GM12878 (cell line): Measurements from ENCODE around the gene HECTD4. TPM values are rescaled to one million over a fixed set of nuclear protein-coding genes. Genes with fewer than 3 reads are reported as not detected.

ENCODE experiments used
- ATAC-seq: fragments of 200-7000 bp; cut with Tn5 transposase; 3 replicates; pipeline ENCODE4 v1.9.1; 2020; ENCODE audit warnings: mild to moderate bottlenecking, moderate library complexity
- BruUV-seq: library from RNA; stranded (reverse); fragments of 400-500 nt; replicated peaks from 2 replicates; lab custom pipeline; 2021; lab: Mats Ljungman, UMichigan
- CTCF ChIA-PET: fragments of 300-600 bp; sonication (Branson Sonifier 250); formaldehyde crosslinking; extraction: SDS; loops from one replicate; lab custom pipeline; 2021; ENCODE audit warnings: inconsistent platforms; lab: Yijun Ruan, JAX
- POLR2A ChIA-PET: fragments of 350-600 bp; formaldehyde crosslinking; extraction: SDS; loops from one replicate; lab custom pipeline; 2021; ENCODE audit warnings: inconsistent platforms; lab: Charles Lee
- RAD21 ChIA-PET: fragments of 300-600 bp; sonication (Branson Sonifier 250); formaldehyde crosslinking; loops from one replicate; lab custom pipeline; 2023; ENCODE audit warnings: antibody characterized with exemption; ENCODE audit not compliant: unreplicated experiment; lab: Charles Lee
- SMC1A ChIA-PET: fragments of 300-600 bp; sonication (Branson Sonifier 250); formaldehyde crosslinking; loops from one replicate; lab custom pipeline; 2023; ENCODE audit not compliant: unreplicated experiment, uncharacterized antibody; lab: Charles Lee
- DNase-seq: peaks from one replicate; pipeline ENCODE4 v3.0.0-alpha.2; 2011; ENCODE audit warnings: low read depth, low spot score
- FAIRE-seq: peaks from 3 replicates; lab custom pipeline; 2011; peaks lifted over from hg19 to GRCh38; lab: Jason Lieb, UNC
- H2AFZ ChIP-seq: 2 replicates; pipeline ENCODE4 v1.6.0; 2011; ENCODE audit warnings: low read depth, low read length, control low read depth; ENCODE audit not compliant: control insufficient read depth
- H3K27ac ChIP-seq: 2 replicates; pipeline ENCODE4 v1.5.1; 2011; ENCODE audit warnings: control low read depth; ENCODE audit not compliant: control insufficient read depth, insufficient read depth
- H3K27me3 ChIP-seq, 2 experiments: replicated peaks in 1 of 2; 2 replicates each; pipeline versions ENCODE4 v1.6.0 to v1.6.1; 2011; ENCODE audit warnings: low read length in 1 of 2; ENCODE audit not compliant: control insufficient read depth in 2 of 2, insufficient read depth in 2 of 2
- H3K36me3 ChIP-seq, 2 experiments: 2 replicates each; pipeline ENCODE4 v1.5.1; 2011; ENCODE audit warnings: low read length in 1 of 2; ENCODE audit not compliant: control insufficient read depth in 2 of 2, insufficient read depth in 2 of 2
- H3K4me1 ChIP-seq: 2 replicates; pipeline ENCODE4 v1.6.1; 2011; ENCODE audit warnings: mild to moderate bottlenecking, low read length, moderate library complexity, mixed read lengths; ENCODE audit not compliant: control insufficient read depth, insufficient read depth
- H3K4me2 ChIP-seq: 2 replicates; pipeline ENCODE4 v1.6.0; 2011; ENCODE audit warnings: control low read depth; ENCODE audit not compliant: control insufficient read depth, insufficient read depth
- H3K4me3 ChIP-seq: fragments of 200-600 bp; sonication (generic); 2 replicates; pipeline ENCODE4 v1.5.1; 2016
- H3K79me2 ChIP-seq: 2 replicates; pipeline ENCODE4 v1.6.0; 2011; ENCODE audit warnings: low read length; ENCODE audit not compliant: control insufficient read depth, insufficient read depth
- H3K9ac ChIP-seq: 2 replicates; pipeline ENCODE4 v1.8.0; 2011; ENCODE audit warnings: low read length, control low read depth, mixed read lengths; ENCODE audit not compliant: control insufficient read depth, insufficient read depth
- H3K9me3 ChIP-seq: replicated peaks from 3 replicates; pipeline ENCODE4 v1.5.1; 2011; ENCODE audit warnings: mild to moderate bottlenecking, low read length; ENCODE audit not compliant: control insufficient read depth, insufficient read depth
- H4K20me1 ChIP-seq: 2 replicates; pipeline ENCODE4 v1.6.0; 2011; ENCODE audit not compliant: control insufficient read depth, insufficient read depth
- ATF2 ChIP-seq: IDR thresholded peaks from 2 replicates; pipeline ENCODE4 v1.6.1; 2012; ENCODE audit warnings: low read length, inconsistent platforms
- ATF7 ChIP-seq: fragments of 450-650 bp; IDR thresholded peaks from 2 replicates; pipeline ENCODE4 v1.6.1; 2016; ENCODE audit warnings: low read depth, mild to moderate bottlenecking
- ETV6 ChIP-seq, 2 experiments: fragments of 450-650 bp in 1 of 2; IDR thresholded peaks in 1 of 2; conservative IDR thresholded peaks in 1 of 2; 2 replicates each; pipeline ENCODE4 v1.6.1; 2014; ENCODE audit warnings: antibody characterized with exemption in 1 of 2, borderline replicate concordance in 1 of 2, low read depth in 1 of 2, mild to moderate bottlenecking in 1 of 2, moderate library complexity in 1 of 2
- IRF4 ChIP-seq: IDR thresholded peaks from 2 replicates; pipeline ENCODE4 v1.6.1; 2011; ENCODE audit warnings: low read depth, low read length
- NFIC ChIP-seq: IDR thresholded peaks from 2 replicates; pipeline ENCODE4 v1.6.1; 2012; ENCODE audit warnings: low read depth, mild to moderate bottlenecking, inconsistent platforms, low read length, moderate library complexity
- NKRF ChIP-seq: fragments of 450-650 bp; conservative IDR thresholded peaks from 2 replicates; pipeline ENCODE4 v1.6.1; 2017; ENCODE audit warnings: mild to moderate bottlenecking, moderate library complexity
- SUZ12 ChIP-seq: fragments of 200-600 bp; sonication (generic); IDR thresholded peaks from one replicate; pipeline ENCODE4 v1.6.1; 2018; ENCODE audit warnings: antibody characterized with exemption, mild to moderate bottlenecking; ENCODE audit not compliant: unreplicated experiment
- TCF7 ChIP-seq: IDR thresholded peaks from 2 replicates; pipeline ENCODE4 v1.6.1; 2014; ENCODE audit warnings: antibody characterized with exemption, borderline replicate concordance
- ZBTB11 ChIP-seq: fragments of 450-650 bp; formaldehyde crosslinking; IDR thresholded peaks from 2 replicates; pipeline ENCODE4 v1.5.0; 2022; ENCODE audit warnings: mild to moderate bottlenecking, missing genetic modification characterization
- ZNF622 ChIP-seq: fragments of 450-650 bp; IDR thresholded peaks from 2 replicates; pipeline ENCODE4 v1.6.1; 2017; ENCODE audit warnings: mild to moderate bottlenecking, inconsistent platforms
- WGBS: methylation state at CpG from one replicate; pipeline ENCODE4 v1.1.6; 2016; ENCODE audit warnings: low lambda C conversion rate; ENCODE audit not compliant: insufficient replicate concordance, insufficient coverage; ENCODE audit errors: missing lambda C conversion rate; 5-methylcytosine and 5-hydroxymethylcytosine counted together
- in situ Hi-C: fragments of 300-500 bp; cut with MboI; formaldehyde crosslinking; loops from 9 replicates; pipeline ENCODE4 v1.14.3; 2018; ENCODE audit warnings: mixed read lengths
- intact Hi-C: fragments of 100-400 bp; cut with micrococcal nuclease; formaldehyde crosslinking; loops from one replicate; pipeline ENCODE4 v1.14.2; 2022; ENCODE audit not compliant: unreplicated experiment
- polyA plus RNA-seq, 11 experiments: library from polyadenylated mRNA; depleted of rRNA in 4 of 11; unstranded in 6 of 11; stranded (reverse) in 5 of 11; fragments of >200 nt; fragmentation: Nextera tagmentation in 4 of 11; fragmentation: Illumina TruSeq in 1 of 11; extraction: Ambion mirVana in 4 of 11; extraction: Trizol in 1 of 11; gene quantifications; 1 replicate in 1 of 11; 2 replicates in 10 of 11; pipeline versions ENCODE4 v1.2.1 to v1.2.3, GENCODE V29; 2011 to 2016; ENCODE audit warnings: inconsistent platforms in 2 of 11, missing spikeins in 2 of 11, low read depth in 1 of 11
- total RNA-seq, 4 experiments: library from RNA; depleted of rRNA in 3 of 4; stranded (reverse); fragments of >200 nt in 3 of 4; fragmentation: Illumina TruSeq in 1 of 4; extraction: Trizol in 1 of 4; gene quantifications; 2 replicates each; pipeline versions ENCODE4 v1.2.1 to v1.2.3, GENCODE V29; 2013 to 2021
- TF ChIP-seq, protein P1 (sequence below): IDR thresholded peaks from 2 replicates; pipeline ENCODE4 v1.6.1; 2011; ENCODE audit warnings: low read depth, mild to moderate bottlenecking, low read length, moderate library complexity, borderline replicate concordance; ENCODE audit errors: extremely low read depth
- TF ChIP-seq, protein P2 (sequence below): fragments of 450-650 bp; IDR thresholded peaks from 2 replicates; pipeline ENCODE4 v1.6.1; 2017; ENCODE audit warnings: mild to moderate bottlenecking

The HECTD4 gene
- total and polyA plus RNA-seq, 10 of the 15 experiments (the other 5 are each of a cell fraction or from before 2014, with no cell fraction given), result 5.8 to 43.9 (median 17.9) TPM

- no peaks in the 10 kb centered on the region for H4K20me1 ChIP-seq
- intact Hi-C loops, result no loop called here
- ChIA-PET SMC1A (no interaction called here), RAD21 (no interaction called here), CTCF (no interaction called here), POLR2A (interaction anchor here (0.6 kb wide), 1 partner anchor 26 kb away, joined by 4 read pairs; no protein-coding TSS in a partner anchor)
- H2AFZ ChIP-seq, result no peak overlapping the region
- no peaks in the 10 kb centered on the region for H3K27me3 ChIP-seq
- peaks cover 6 to 11% of the 10 kb centered on the region in 2 experiments for H3K36me3 ChIP-seq
- no peak overlapping the region for H3K4me2 ChIP-seq
- no peak overlapping the region for H3K9ac ChIP-seq
- ATAC-seq (no peak), FAIRE-seq (no peak), DNase-seq (no peak)
- H3K27ac ChIP-seq, result no peak overlapping the region
- H3K79me2 ChIP-seq, result no peaks in the 10 kb centered on the region
- no peaks in the 10 kb centered on the region for H3K9me3 ChIP-seq
- BruUV-seq, result no TSS peak
- H3K4me3 ChIP-seq, result no peak overlapping the region
- 90% methylated on average over 7 of the region's 7 CpGs for WGBS
- in situ Hi-C loops, result no loop called here
- peaks cover 5% of the 10 kb centered on the region for H3K4me1 ChIP-seq
- TF ChIP-seq, protein P1, sequence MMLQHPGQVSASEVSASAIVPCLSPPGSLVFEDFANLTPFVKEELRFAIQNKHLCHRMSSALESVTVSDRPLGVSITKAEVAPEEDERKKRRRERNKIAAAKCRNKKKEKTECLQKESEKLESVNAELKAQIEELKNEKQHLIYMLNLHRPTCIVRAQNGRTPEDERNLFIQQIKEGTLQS, result no peak
- TF ChIP-seq SUZ12 (no peak), NKRF (no peak), ZNF622 (no peak), ZBTB11 (CRISPR knock-in tag) (no peak), TCF7 (no peak), ETV6 (conservative IDR thresholded peaks at IDR 0.05 in 1 of 2, IDR thresholded peaks at IDR 0.05 in 1 of 2; ENCODE audit: borderline replicate concordance in 1 of 2, low read depth in 1 of 2) (no peak), ATF7 (no peak), NFIC (no peak), IRF4 (no peak), ATF2 (no peak)
- TF ChIP-seq, protein P2, sequence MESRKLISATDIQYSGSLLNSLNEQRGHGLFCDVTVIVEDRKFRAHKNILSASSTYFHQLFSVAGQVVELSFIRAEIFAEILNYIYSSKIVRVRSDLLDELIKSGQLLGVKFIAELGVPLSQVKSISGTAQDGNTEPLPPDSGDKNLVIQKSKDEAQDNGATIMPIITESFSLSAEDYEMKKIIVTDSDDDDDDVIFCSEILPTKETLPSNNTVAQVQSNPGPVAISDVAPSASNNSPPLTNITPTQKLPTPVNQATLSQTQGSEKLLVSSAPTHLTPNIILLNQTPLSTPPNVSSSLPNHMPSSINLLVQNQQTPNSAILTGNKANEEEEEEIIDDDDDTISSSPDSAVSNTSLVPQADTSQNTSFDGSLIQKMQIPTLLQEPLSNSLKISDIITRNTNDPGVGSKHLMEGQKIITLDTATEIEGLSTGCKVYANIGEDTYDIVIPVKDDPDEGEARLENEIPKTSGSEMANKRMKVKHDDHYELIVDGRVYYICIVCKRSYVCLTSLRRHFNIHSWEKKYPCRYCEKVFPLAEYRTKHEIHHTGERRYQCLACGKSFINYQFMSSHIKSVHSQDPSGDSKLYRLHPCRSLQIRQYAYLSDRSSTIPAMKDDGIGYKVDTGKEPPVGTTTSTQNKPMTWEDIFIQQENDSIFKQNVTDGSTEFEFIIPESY, result no peak
These were observed 67.2 kb downstream of the HECTD4 start for GRCh38 chr12:112314981-112315380.
